Measurements from ENCODE around the gene PSMD2.
A peak's percentile ranks its signal among the peaks of the same experiment; 100 is the strongest.

Gene PSMD2

DNA sequence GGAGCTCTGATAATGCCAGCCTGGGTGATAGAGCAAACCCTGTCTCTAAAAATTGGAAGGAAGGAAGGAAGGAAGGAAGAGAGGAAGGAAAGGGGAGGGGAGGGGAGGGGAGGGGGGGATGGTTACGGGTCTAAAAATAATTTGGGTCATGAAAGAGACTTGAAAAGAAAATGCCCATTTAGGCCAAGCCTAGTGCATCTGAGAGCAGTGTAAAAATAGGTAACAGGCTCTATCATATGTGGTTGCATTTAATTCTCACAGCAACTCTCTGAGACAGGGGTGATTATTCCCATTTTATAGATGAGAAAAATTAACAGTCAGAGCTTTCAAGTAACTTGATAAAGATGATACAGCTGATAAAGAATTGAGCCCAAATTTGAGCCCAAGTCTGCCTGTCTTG lies 26.8 kb upstream of the PSMD2 start:
- TF ChIP-seq, protein P1, sequence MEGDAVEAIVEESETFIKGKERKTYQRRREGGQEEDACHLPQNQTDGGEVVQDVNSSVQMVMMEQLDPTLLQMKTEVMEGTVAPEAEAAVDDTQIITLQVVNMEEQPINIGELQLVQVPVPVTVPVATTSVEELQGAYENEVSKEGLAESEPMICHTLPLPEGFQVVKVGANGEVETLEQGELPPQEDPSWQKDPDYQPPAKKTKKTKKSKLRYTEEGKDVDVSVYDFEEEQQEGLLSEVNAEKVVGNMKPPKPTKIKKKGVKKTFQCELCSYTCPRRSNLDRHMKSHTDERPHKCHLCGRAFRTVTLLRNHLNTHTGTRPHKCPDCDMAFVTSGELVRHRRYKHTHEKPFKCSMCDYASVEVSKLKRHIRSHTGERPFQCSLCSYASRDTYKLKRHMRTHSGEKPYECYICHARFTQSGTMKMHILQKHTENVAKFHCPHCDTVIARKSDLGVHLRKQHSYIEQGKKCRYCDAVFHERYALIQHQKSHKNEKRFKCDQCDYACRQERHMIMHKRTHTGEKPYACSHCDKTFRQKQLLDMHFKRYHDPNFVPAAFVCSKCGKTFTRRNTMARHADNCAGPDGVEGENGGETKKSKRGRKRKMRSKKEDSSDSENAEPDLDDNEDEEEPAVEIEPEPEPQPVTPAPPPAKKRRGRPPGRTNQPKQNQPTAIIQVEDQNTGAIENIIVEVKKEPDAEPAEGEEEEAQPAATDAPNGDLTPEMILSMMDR (conservative IDR thresholded peaks at IDR 0.05; ENCODE audit: low read depth, low read length), result no peak
- H3K4me3 ChIP-seq (ENCODE audit: low read depth, low read length), result no peak overlapping the region
- no peak for DNase-seq (ENCODE audit: low read depth)

DNA sequence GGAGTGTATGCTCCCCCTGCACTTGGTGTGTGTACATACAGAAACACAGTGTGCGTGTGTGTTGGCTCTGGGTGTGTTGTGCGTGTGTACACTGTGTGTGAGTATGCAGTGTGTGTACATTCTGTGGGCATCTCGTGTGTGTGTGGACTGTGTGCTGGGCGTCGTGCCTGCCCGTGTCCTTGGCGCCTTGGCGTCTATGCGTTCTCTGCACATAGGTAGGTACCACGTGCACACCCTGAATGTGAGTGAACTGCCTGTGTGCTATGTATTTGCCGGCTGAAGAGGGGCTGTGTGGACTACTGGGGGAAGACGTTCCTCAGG lies 23.7 kb upstream of the PSMD2 start:
- no peak for DNase-seq (ENCODE audit: low read depth)
- TF ChIP-seq, protein P1 (conservative IDR thresholded peaks at IDR 0.05; ENCODE audit: low read depth, low read length), result no peak
- H3K4me3 ChIP-seq (ENCODE audit: low read depth, low read length), result no peak overlapping the region

GRCh38 chr3:184275961-184276910 lies 22.8 kb upstream of the PSMD2 start, which contains the start of gene ECE2:
Gene ECE2 (plus strand): TSS chr3:184276022. CDS start chr3:184276154, 132 bp downstream.
- no peak for DNase-seq (ENCODE audit: low read depth)
- TF ChIP-seq, protein P1 (conservative IDR thresholded peaks at IDR 0.05; ENCODE audit: low read depth, low read length), result no peak
- no peak within 1 kb of the TSS for H3K4me3 ChIP-seq (ENCODE audit: low read depth, low read length)

DNA sequence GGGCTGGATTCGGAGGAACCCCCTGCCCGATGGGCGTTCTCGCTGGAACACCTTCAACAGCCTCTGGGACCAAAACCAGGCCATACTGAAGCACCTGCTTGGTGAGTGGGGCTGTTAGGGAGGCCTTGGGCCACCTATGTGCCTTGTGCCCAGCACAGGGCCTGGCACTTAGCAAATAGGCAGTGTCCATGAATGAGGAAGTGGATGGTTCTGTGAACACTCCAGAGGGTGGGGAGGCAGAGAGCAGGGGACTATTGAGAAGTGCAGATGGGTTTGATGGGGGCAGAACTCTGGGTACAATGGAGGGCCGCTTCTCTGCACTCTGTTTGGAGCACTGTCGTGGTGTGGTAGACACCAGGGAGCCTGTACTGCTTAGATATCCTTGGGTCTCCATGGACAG lies 21.7 kb upstream of the PSMD2 start:
- DNase-seq (ENCODE audit: low read depth), result no peak
- TF ChIP-seq, protein P1 (conservative IDR thresholded peaks at IDR 0.05; ENCODE audit: low read depth, low read length), result no peak
- no peak overlapping the region for H3K4me3 ChIP-seq (ENCODE audit: low read depth, low read length)

GRCh38 chr3:184282941-184283340 lies 16.1 kb upstream of the PSMD2 start:
- DNase-seq (ENCODE audit: low read depth), result no peak
- TF ChIP-seq, protein P1 (conservative IDR thresholded peaks at IDR 0.05; ENCODE audit: low read depth, low read length), result no peak
- H3K4me3 ChIP-seq (ENCODE audit: low read depth, low read length), result no peak overlapping the region

GRCh38 chr3:184283681-184284080 lies 15.4 kb upstream of the PSMD2 start:
- TF ChIP-seq, protein P1 (conservative IDR thresholded peaks at IDR 0.05; ENCODE audit: low read depth, low read length), result no peak
- no peak for DNase-seq (ENCODE audit: low read depth)
- H3K4me3 ChIP-seq (ENCODE audit: low read depth, low read length), result no peak overlapping the region

DNA sequence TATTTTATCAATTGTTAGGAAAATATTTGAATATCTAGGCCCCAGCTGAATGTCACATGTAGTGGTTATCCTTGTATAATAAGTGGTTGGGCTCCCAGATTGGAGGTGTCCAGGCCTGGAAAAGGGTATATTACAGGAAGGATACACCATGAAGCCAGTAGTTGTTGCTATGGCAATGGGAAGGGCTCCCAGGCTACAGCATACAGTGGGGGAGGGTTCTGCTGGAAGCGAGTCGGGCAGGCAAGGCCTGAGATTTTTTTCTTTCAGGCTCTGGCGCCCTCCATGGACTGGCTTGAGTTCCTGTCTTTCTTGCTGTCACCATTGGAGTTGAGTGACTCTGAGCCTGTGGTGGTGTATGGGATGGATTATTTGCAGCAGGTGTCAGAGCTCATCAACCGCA lies 14.3 kb upstream of the PSMD2 start:
- peak; percentile 88 for DNase-seq (ENCODE audit: low read depth)
- TF ChIP-seq, protein P1 (conservative IDR thresholded peaks at IDR 0.05; ENCODE audit: low read depth, low read length), result peak; percentile 72
- H3K4me3 ChIP-seq (ENCODE audit: low read depth, low read length), result no peak overlapping the region
